WTC11 (cell line): ENCODE results near the gene ZACN. TPM values are rescaled to one million over a fixed set of nuclear protein-coding genes. Genes with fewer than 3 reads are reported as not detected.
"Not testable (repeated sequence)": the region's sequence is repeated elsewhere in the genome, so short reads cannot be mapped to it uniquely, and the experiment has no call there.

Source experiments
- ATAC-seq: fragments of 200-7000 bp; cut with Tn5 transposase; 2 replicates; pipeline ENCODE4 v1.10.0; 2021; ENCODE audit warnings: mild to moderate bottlenecking, moderate library complexity
- CTCF ChIA-PET: fragments of 300-600 bp; sonication (Branson Sonifier 250); formaldehyde crosslinking; loops from one replicate; lab custom pipeline; 2021; ENCODE audit warnings: antibody characterized with exemption; lab: Charles Lee
- POLR2A ChIA-PET: fragments of 350-600 bp; sonication (Branson Sonifier 250); formaldehyde crosslinking; loops from one replicate; lab custom pipeline; 2021; ENCODE audit warnings: antibody characterized with exemption; lab: Charles Lee
- DNase-seq: peaks from one replicate; pipeline ENCODE4 v3.0.0; 2021; ENCODE audit warnings: low spot score
- H3K27ac Mint-ChIP-seq: 2 replicates; pipeline ENCODE4 v1.8.0; 2021; ENCODE audit warnings: mixed read lengths
- H3K27me3 Mint-ChIP-seq: 2 replicates; pipeline ENCODE4 v1.8.0; 2021; ENCODE audit warnings: low read depth, mild to moderate bottlenecking, moderate library complexity, mixed read lengths
- H3K36me3 Mint-ChIP-seq: 2 replicates; pipeline ENCODE4 v1.8.0; 2021; ENCODE audit warnings: mixed read lengths
- H3K4me1 Mint-ChIP-seq: 2 replicates; pipeline ENCODE4 v1.8.0; 2022; ENCODE audit warnings: mixed read lengths
- H3K4me3 Mint-ChIP-seq: 2 replicates; pipeline ENCODE4 v1.8.0; 2021; ENCODE audit warnings: mild to moderate bottlenecking, moderate library complexity, mixed read lengths
- H3K9me3 Mint-ChIP-seq: 2 replicates; pipeline ENCODE4 v1.8.0; 2021; ENCODE audit warnings: mixed read lengths
- CBFB ChIP-seq: sonication (generic); formaldehyde crosslinking; IDR thresholded peaks from 2 replicates; pipeline ENCODE4 v1.8.1; 2022; ENCODE audit warnings: mild to moderate bottlenecking, low read depth, missing genetic modification reagents
- FOXK1 ChIP-seq: sonication (generic); formaldehyde crosslinking; IDR thresholded peaks from 2 replicates; pipeline ENCODE4 v1.8.0; 2022; ENCODE audit warnings: mild to moderate bottlenecking, moderate library complexity, missing genetic modification reagents
- JUN ChIP-seq: sonication (generic); formaldehyde crosslinking; IDR thresholded peaks from 2 replicates; pipeline ENCODE4 v1.8.0; 2023; ENCODE audit warnings: mild to moderate bottlenecking, missing genetic modification reagents
- NFE2L1 ChIP-seq: sonication (generic); formaldehyde crosslinking; IDR thresholded peaks from 2 replicates; pipeline ENCODE4 v1.8.1; 2023; ENCODE audit warnings: missing genetic modification reagents
- NR3C1 ChIP-seq: sonication (generic); formaldehyde crosslinking; conservative IDR thresholded peaks from 2 replicates; pipeline ENCODE4 v1.8.1; 2023; ENCODE audit warnings: low read depth, mild to moderate bottlenecking, missing genetic modification reagents
- PRRX2 ChIP-seq: fragments of 250-450 bp; sonication (Bioruptor Pico); IDR thresholded peaks from 2 replicates; pipeline ENCODE4 v1.8.0; 2021; ENCODE audit warnings: mild to moderate bottlenecking
- SMAD3 ChIP-seq: sonication (generic); formaldehyde crosslinking; IDR thresholded peaks from 2 replicates; pipeline ENCODE4 v1.8.0; 2022; ENCODE audit warnings: missing genetic modification reagents, mild to moderate bottlenecking, borderline replicate concordance
- TEAD4 ChIP-seq: sonication (generic); formaldehyde crosslinking; IDR thresholded peaks from 2 replicates; pipeline ENCODE4 v1.8.0; 2022; ENCODE audit warnings: mild to moderate bottlenecking, missing genetic modification reagents
- ZNF138 ChIP-seq: sonication (generic); formaldehyde crosslinking; conservative IDR thresholded peaks from 2 replicates; pipeline ENCODE4 v1.8.1; 2022; ENCODE audit warnings: mild to moderate bottlenecking, moderate library complexity, missing genetic modification reagents
- ZNF317 ChIP-seq: sonication (generic); formaldehyde crosslinking; IDR thresholded peaks from 2 replicates; pipeline ENCODE4 v1.8.1; 2023; ENCODE audit warnings: low read depth, mild to moderate bottlenecking, moderate library complexity, missing genetic modification reagents, borderline replicate concordance
- ZNF423 ChIP-seq: fragments of 250-450 bp; sonication (Bioruptor Pico); IDR thresholded peaks from 2 replicates; pipeline ENCODE4 v2.1.2; 2022; ENCODE audit warnings: mild to moderate bottlenecking, moderate library complexity
- ZNF671 ChIP-seq: fragments of 250-450 bp; sonication (Bioruptor Pico); IDR thresholded peaks from 2 replicates; pipeline ENCODE4 v1.8.0; 2021; ENCODE audit warnings: mild to moderate bottlenecking
- total RNA-seq: library from RNA; stranded (reverse); gene quantifications from 3 replicates; pipeline ENCODE4 v1.2.3, GENCODE V29; 2021
- TF ChIP-seq, protein P1 (sequence below): sonication (generic); formaldehyde crosslinking; IDR thresholded peaks from 2 replicates; pipeline ENCODE4 v1.8.1; 2022; ENCODE audit warnings: low read depth, missing genetic modification reagents, borderline replicate concordance
- TF ChIP-seq, protein P2 (sequence below): fragments of 250-450 bp; sonication (Bioruptor Pico); IDR thresholded peaks from 2 replicates; pipeline ENCODE4 v2.1.2; 2022; ENCODE audit warnings: mild to moderate bottlenecking, moderate library complexity
- TF ChIP-seq, protein P3 (sequence below): sonication (generic); formaldehyde crosslinking; IDR thresholded peaks from 2 replicates; pipeline ENCODE4 v1.8.0; 2022; ENCODE audit warnings: mild to moderate bottlenecking, missing genetic modification reagents
- TF ChIP-seq, protein P4 (sequence below): sonication (generic); formaldehyde crosslinking; IDR thresholded peaks from 2 replicates; pipeline ENCODE4 v1.8.0; 2023; ENCODE audit warnings: missing genetic modification reagents, mild to moderate bottlenecking, borderline replicate concordance
- TF ChIP-seq, protein P5 (sequence below): sonication (generic); formaldehyde crosslinking; IDR thresholded peaks from 2 replicates; pipeline ENCODE4 v1.8.0; 2023; ENCODE audit warnings: mild to moderate bottlenecking, missing genetic modification reagents

ZACN gene
- total RNA-seq, 1 experiment from 2014 or later = 0.28 TPM

DNA sequence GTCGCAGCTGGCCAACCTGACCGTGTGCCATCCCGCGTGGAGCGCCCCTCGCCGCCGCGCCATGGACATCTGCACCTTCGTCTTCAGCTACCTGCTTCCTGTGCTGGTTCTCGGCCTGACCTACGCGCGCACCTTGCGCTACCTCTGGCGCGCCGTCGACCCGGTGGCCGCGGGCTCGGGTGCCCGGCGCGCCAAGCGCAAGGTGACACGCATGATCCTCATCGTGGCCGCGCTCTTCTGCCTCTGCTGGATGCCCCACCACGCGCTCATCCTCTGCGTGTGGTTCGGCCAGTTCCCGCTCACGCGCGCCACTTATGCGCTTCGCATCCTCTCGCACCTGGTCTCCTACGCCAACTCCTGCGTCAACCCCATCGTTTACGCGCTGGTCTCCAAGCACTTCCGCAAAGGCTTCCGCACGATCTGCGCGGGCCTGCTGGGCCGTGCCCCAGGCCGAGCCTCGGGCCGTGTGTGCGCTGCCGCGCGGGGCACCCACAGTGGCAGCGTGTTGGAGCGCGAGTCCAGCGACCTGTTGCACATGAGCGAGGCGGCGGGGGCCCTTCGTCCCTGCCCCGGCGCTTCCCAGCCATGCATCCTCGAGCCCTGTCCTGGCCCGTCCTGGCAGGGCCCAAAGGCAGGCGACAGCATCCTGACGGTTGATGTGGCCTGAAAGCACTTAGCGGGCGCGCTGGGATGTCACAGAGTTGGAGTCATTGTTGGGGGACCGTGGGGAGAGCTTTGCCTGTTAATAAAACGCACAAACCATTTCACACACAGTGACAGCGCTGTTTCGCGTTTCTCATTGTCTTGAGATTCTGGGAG is 2.0 kb upstream of the ZACN start (continued):
- no peak for TF ChIP-seq NR3C1 (CRISPR knock-in tag)

DNA sequence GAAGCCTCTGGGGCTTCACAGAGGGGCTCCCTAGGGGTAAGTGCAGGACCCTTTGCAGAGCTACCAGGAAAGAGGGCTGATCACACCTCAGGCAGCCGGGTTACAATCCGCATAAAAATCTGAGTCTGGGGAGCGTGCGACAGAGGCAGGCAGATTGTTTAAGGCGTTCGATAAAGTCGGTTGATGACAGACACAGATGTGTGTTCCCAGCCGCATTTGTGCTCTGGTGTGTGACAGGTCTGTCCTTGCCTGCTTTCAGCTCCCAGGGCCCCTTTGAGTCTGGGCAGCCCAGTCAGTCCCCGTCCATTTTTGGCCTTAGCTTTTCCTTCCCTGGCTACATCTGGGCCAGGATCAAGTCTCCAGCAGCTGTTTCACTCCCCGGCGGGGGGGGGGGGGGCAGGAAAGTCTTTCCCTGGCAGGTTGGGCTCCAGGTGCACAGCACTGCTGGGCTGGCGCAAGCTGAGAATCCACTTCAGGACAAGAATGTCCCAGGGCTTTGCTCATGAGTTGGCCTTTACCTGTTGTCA is 1.3 kb upstream of the ZACN start:
- H3K4me1 Mint-ChIP-seq = peaks cover 53% of the 10 kb centered on the region
- no peak for DNase-seq
- ATAC-seq = no peak
- ChIA-PET POLR2A (interaction anchor here (0.6 kb wide), 1 partner anchor 47 kb away, joined by 4 read pairs; no protein-coding TSS in a partner anchor), CTCF (interaction anchor here (0.7 to 4.9 kb wide), 7 partner anchors 11 to 324 kb away, joined by 3 to 43 read pairs (median 5); no protein-coding TSS in a partner anchor)
- no peaks in the 10 kb centered on the region for H3K36me3 Mint-ChIP-seq
- no peaks in the 10 kb centered on the region for H3K9me3 Mint-ChIP-seq
- H3K4me3 Mint-ChIP-seq = no peak overlapping the region
- TF ChIP-seq, protein P1, sequence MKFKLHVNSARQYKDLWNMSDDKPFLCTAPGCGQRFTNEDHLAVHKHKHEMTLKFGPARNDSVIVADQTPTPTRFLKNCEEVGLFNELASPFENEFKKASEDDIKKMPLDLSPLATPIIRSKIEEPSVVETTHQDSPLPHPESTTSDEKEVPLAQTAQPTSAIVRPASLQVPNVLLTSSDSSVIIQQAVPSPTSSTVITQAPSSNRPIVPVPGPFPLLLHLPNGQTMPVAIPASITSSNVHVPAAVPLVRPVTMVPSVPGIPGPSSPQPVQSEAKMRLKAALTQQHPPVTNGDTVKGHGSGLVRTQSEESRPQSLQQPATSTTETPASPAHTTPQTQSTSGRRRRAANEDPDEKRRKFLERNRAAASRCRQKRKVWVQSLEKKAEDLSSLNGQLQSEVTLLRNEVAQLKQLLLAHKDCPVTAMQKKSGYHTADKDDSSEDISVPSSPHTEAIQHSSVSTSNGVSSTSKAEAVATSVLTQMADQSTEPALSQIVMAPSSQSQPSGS = no peak
- TF ChIP-seq ZNF317 (CRISPR knock-in tag) (no peak), ZNF138 (no peak), TEAD4 (CRISPR knock-in tag) (no peak)
- peaks cover 64% of the 10 kb centered on the region for H3K27me3 Mint-ChIP-seq
- H3K27ac Mint-ChIP-seq = no peak overlapping the region

DNA sequence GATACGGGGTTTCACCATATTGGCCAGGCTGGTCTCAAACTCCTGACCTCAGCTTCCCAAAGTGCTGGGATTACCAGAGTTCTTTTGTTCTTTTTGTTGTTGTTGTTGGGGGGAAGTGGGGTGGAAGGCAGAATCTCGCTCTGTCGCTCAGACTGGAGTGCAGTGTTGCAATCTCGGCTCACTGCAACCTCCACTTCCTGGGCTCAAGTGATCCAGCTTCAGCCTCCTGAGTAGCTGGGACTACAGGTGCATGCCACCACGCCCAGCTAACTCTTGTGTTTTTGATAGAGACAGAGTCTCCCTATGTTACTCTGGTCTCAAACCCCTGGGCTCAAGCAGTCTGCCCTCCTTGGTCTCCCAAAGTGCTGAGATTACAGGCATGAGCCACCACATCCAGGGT is 612 bp upstream of the ZACN start:
- H3K9me3 Mint-ChIP-seq, H3K27ac Mint-ChIP-seq, H3K36me3 Mint-ChIP-seq, ATAC-seq, DNase-seq, H3K4me3 Mint-ChIP-seq: not testable (repeated sequence)
- peaks cover 64% of the 10 kb centered on the region for H3K27me3 Mint-ChIP-seq
- CTCF ChIA-PET = interaction anchor here (0.7 to 4.9 kb wide), 7 partner anchors 10 to 325 kb away, joined by 3 to 43 read pairs (median 6); partner anchors contain the start of gene CDK3
- POLR2A ChIA-PET = interaction anchor here (0.6 kb wide), 1 partner anchor 46 kb away, joined by 4 read pairs; no protein-coding TSS in a partner anchor
- H3K4me1 Mint-ChIP-seq = peaks cover 50% of the 10 kb centered on the region

DNA sequence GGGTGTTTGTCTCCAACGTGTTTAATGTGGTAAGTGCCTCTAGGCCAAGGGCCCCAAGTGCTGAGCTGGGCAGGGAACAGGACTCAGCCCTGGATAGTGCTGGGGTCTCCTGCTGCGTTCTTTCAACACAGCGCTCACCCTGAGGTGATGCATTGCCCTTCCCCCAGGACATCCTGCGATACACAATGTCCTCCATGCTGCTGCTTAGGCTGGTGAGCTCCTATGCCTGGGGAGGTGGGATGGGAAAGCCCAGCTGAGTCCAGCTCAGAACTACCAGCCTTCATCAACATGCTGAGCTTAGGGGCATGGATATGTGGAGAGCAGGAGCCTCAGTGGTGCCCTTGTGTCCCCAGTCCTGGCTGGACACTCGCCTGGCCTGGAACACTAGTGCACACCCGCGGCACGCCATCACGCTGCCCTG is 563 bp downstream of the ZACN start:
- POLR2A ChIA-PET = interaction anchor here (0.6 to 1.1 kb wide), 3 partner anchors 14 to 175 kb away, joined by 3 to 7 read pairs (median 5); partner anchors contain the start of gene MRPL38
- ATAC-seq (no peak), DNase-seq (no peak)
- Mint-ChIP-seq H3K27me3 (peaks cover 52% of the 10 kb centered on the region), H3K9me3 (no peaks in the 10 kb centered on the region), H3K27ac (no peak overlapping the region), H3K4me3 (peak overlapping the region; percentile 59), H3K4me1 (peaks cover 50% of the 10 kb centered on the region), H3K36me3 (peaks cover 6% of the 10 kb centered on the region)
- CTCF ChIA-PET = interaction anchor here (0.7 to 3.7 kb wide), 17 partner anchors 9 to 307 kb away, joined by 3 to 26 read pairs (median 4); partner anchors contain the start of genes CDK3, EXOC7 and MRPL38
- TF ChIP-seq NFE2L1 (CRISPR knock-in tag) (peak; percentile 27; the same call in 1 of the 2 replicates), PRRX2 (CRISPR knock-in tag) (0 out of 2 replicates have a peak, but pooled peaks have one; percentile 6), SMAD3 (CRISPR knock-in tag) (no peak), ZNF671 (0 out of 2 replicates have a peak, but pooled peaks have one; percentile 34), JUN (CRISPR knock-in tag) (no peak), ZNF423 (CRISPR knock-in tag) (no peak), FOXK1 (CRISPR knock-in tag) (no peak), CBFB (CRISPR knock-in tag) (no peak)
- TF ChIP-seq, protein P2, sequence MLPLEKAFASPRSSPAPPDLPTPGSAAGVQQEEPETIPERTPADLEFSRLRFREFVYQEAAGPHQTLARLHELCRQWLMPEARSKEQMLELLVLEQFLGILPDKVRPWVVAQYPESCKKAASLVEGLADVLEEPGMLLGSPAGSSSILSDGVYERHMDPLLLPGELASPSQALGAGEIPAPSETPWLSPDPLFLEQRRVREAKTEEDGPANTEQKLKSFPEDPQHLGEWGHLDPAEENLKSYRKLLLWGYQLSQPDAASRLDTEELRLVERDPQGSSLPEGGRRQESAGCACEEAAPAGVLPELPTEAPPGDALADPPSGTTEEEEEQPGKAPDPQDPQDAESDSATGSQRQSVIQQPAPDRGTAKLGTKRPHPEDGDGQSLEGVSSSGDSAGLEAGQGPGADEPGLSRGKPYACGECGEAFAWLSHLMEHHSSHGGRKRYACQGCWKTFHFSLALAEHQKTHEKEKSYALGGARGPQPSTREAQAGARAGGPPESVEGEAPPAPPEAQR (CRISPR knock-in tag) = no peak
- TF ChIP-seq, protein P3, sequence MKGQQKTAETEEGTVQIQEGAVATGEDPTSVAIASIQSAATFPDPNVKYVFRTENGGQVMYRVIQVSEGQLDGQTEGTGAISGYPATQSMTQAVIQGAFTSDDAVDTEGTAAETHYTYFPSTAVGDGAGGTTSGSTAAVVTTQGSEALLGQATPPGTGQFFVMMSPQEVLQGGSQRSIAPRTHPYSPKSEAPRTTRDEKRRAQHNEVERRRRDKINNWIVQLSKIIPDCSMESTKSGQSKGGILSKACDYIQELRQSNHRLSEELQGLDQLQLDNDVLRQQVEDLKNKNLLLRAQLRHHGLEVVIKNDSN = no peak
- TF ChIP-seq, protein P4, sequence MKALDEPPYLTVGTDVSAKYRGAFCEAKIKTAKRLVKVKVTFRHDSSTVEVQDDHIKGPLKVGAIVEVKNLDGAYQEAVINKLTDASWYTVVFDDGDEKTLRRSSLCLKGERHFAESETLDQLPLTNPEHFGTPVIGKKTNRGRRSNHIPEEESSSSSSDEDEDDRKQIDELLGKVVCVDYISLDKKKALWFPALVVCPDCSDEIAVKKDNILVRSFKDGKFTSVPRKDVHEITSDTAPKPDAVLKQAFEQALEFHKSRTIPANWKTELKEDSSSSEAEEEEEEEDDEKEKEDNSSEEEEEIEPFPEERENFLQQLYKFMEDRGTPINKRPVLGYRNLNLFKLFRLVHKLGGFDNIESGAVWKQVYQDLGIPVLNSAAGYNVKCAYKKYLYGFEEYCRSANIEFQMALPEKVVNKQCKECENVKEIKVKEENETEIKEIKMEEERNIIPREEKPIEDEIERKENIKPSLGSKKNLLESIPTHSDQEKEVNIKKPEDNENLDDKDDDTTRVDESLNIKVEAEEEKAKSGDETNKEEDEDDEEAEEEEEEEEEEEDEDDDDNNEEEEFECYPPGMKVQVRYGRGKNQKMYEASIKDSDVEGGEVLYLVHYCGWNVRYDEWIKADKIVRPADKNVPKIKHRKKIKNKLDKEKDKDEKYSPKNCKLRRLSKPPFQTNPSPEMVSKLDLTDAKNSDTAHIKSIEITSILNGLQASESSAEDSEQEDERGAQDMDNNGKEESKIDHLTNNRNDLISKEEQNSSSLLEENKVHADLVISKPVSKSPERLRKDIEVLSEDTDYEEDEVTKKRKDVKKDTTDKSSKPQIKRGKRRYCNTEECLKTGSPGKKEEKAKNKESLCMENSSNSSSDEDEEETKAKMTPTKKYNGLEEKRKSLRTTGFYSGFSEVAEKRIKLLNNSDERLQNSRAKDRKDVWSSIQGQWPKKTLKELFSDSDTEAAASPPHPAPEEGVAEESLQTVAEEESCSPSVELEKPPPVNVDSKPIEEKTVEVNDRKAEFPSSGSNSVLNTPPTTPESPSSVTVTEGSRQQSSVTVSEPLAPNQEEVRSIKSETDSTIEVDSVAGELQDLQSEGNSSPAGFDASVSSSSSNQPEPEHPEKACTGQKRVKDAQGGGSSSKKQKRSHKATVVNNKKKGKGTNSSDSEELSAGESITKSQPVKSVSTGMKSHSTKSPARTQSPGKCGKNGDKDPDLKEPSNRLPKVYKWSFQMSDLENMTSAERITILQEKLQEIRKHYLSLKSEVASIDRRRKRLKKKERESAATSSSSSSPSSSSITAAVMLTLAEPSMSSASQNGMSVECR = no peak
- TF ChIP-seq, protein P5, sequence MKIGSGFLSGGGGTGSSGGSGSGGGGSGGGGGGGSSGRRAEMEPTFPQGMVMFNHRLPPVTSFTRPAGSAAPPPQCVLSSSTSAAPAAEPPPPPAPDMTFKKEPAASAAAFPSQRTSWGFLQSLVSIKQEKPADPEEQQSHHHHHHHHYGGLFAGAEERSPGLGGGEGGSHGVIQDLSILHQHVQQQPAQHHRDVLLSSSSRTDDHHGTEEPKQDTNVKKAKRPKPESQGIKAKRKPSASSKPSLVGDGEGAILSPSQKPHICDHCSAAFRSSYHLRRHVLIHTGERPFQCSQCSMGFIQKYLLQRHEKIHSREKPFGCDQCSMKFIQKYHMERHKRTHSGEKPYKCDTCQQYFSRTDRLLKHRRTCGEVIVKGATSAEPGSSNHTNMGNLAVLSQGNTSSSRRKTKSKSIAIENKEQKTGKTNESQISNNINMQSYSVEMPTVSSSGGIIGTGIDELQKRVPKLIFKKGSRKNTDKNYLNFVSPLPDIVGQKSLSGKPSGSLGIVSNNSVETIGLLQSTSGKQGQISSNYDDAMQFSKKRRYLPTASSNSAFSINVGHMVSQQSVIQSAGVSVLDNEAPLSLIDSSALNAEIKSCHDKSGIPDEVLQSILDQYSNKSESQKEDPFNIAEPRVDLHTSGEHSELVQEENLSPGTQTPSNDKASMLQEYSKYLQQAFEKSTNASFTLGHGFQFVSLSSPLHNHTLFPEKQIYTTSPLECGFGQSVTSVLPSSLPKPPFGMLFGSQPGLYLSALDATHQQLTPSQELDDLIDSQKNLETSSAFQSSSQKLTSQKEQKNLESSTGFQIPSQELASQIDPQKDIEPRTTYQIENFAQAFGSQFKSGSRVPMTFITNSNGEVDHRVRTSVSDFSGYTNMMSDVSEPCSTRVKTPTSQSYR (CRISPR knock-in tag) = no peak
